HG03571 (cell line): ENCODE measurements around the gene CBX2.

Source experiments
- ATAC-seq: cut with Tn5 transposase; IDR thresholded peaks from one replicate; pipeline ENCODE4 v1.9.1; 2021; ENCODE audit not compliant: unreplicated experiment

The CBX2 gene

GRCh38 chr17:79777894-79778503 lies at the start of gene CBX2:
TSS of gene CBX2 (plus strand) at chr17:79778148. CDS start at chr17:79778236, 88 bp downstream.
- ATAC-seq = no peak

DNA sequence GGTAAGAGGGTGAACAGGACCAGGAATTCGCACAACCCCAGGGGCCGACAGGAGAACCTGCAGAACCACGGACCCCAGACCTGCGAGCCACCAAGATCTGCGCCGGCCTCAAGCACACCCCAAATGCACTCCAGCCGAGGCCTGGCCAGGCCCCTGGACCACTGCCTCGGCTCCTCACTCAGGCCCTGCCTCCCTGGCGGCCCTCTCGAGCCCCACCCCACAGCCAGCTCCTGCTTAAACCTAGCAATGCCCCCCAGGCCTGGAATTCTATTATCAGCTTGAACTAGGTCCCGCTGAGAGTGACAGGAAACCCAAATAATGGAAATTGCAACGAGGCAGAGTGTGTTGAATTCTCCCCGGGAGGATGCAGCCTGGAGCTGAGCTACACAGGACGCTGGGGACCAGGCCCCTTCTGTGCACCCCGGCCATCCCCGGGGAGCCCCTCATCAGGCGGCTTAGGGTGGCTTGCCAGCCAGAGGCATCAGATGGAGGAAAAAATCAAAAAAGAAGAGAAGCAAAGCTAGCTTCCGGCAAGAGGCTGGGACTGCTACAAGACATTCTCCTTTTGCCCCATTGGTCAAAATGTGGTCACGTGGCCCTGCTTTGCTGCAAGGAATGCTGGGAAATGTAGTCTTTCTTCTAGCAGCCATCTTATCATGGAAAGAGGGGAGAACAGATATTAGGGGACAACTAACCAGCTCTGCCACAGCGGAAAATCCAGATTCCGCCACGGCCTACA lies 49.6 kb upstream of the CBX2 start:
- ATAC-seq = no peak

- no peak for ATAC-seq
These were observed 49.0 kb upstream of the CBX2 start for GRCh38 chr17:79728908-79729471.

DNA sequence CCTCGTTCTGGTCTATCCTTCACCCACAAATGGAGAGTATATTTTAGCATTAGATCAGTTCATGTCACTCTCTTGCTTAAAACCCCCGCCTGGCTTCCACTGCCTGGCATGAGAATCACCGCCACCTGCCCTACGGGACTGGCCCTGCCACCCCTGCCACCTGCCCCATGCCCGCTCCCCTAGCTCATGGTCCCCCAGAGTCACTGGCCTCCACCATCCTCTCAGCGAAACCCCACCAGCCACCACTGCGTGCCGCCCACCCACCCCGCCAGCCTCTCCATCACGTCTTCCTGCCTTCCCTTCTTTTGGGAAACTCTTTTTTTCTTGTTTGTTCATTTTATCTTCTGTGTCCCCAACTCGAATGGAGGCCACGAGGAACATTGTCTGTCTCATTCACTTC lies 48.2 kb upstream of the CBX2 start:
- ATAC-seq = no peak

DNA sequence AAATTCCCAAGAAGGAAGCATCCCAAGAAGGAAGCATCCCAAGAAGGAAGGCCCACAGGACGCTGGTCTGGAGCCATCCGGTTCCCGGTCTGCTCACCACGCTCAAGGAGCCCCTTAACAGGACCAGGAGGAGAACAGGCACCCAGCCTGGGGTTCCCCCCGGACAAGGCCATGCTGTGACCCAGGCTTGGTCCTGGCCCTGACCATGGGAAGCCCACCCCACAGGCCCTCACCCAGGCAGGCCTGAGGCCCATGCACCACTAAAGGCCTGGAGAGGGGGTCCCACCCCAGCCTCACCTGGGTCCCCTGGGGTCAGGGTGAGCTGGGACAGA lies 47.5 kb upstream of the CBX2 start:
- no peak for ATAC-seq

DNA sequence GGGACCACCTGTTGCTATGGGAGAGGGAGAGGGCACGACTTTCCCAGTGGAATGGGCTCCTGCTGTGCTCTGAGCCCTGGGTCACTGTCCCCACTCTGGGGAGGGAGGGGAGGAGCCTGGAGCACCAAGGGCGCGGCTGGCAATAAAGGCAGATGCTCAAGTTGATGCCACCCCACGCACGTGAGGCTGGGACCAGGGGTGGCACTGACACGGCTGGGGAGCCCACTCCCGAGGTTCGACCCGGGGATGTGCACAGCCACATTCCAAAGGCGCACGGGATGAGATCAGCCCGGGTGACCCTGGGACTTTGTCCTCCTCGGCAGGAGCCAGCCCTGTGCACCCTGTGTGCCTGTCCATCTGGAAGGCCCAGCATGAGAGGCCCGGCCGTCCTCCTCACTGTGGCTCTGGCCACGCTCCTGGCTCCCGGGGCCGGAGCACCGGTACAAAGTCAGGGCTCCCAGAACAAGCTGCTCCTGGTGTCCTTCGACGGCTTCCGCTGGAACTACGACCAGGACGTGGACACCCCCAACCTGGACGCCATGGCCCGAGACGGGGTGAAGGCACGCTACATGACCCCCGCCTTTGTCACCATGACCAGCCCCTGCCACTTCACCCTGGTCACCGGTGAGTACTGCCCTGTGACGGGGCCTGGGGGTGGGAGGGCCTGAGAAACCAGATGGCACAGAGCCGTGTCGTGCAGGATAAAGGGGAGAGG lies 47.0 kb upstream of the CBX2 start, which contains the start of gene ENPP7:
ENPP7 (plus strand) TSS at position 175 of the 715 bp plus-strand sequence; CDS start at position 372, 197 bp downstream.
- ATAC-seq = no peak

DNA sequence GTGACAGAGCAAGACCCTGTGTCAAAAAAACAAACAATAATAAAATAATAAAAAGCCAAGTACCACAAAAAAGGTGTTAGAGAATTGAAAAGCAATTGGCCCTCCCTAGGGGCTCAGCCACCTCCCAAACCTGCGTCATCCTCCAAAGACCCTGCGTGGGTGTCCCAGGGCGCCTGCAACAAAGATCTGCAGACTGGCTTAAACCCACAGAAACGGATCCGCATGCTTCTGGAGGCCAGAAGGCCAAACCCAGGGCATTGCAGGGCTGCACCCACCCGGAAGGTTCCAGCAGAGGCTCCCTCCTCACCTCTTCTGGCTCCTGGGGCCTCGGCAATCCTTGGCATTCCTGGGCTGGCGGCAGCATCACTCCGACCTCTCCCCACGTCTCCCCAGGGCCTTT lies 45.7 kb upstream of the CBX2 start:
- ATAC-seq = no peak

DNA sequence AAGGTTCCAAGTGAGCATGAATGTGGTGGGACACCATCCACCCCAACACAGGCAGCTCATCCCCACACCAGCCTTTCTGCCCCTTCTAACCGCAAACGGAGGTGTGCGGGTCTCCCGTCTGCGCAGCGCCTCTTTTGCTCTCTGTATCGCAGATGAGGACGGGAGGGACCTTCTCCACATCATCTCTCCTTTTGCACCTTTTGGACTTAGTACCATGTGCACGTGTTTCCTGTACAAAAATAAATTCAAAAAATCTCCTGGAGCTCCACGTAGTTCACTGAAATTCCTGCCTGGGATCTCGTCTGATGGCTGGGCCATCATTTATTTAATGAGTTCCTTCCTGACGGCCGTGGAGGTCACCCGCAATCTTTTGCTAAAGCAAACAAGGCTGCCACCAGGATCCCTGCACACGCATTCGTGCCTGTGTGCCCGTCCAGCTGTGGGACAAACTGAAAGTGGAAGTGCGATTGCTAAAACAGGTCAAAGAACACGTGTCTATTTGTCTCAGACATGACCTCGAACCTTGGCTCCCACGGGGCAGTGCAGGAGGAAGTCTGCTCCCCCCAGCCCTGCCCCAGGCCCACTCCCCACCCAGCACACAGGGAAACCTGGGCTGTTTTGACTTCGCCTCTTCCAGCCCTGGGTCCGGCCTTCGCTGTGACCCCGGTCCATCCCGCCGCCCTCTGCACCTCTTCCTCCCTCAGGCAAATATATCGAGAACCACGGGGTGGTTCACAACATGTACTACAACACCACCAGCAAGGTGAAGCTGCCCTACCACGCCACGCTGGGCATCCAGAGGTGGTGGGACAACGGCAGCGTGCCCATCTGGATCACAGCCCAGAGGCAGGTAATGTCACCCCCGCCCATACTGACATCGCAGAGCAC lies 44.9 kb upstream of the CBX2 start:
- ATAC-seq = no peak

DNA sequence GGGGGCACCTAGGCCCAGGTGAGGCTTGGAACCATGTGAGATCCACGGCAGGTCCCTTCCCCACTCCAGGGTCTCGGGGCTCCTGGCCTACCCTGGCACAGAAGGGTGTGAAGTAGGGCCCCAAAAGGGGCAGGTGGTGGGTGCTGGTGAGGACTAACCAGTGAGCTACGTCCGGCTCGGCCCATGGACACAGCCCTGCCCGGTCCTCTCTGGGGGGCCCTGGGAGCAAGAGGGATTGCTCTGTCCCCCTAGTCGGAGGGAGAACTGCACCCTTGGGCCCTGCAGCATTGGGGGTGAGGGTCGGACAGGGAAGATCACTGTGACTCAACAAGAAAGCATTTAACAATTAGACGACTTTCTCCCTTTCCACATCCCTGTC lies 44.3 kb upstream of the CBX2 start:
- ATAC-seq = no peak

GRCh38 chr17:79735096-79735495 lies 42.9 kb upstream of the CBX2 start:
- ATAC-seq = no peak

GRCh38 chr17:79737046-79737921 lies 40.7 kb upstream of the CBX2 start:
- ATAC-seq = no peak

DNA sequence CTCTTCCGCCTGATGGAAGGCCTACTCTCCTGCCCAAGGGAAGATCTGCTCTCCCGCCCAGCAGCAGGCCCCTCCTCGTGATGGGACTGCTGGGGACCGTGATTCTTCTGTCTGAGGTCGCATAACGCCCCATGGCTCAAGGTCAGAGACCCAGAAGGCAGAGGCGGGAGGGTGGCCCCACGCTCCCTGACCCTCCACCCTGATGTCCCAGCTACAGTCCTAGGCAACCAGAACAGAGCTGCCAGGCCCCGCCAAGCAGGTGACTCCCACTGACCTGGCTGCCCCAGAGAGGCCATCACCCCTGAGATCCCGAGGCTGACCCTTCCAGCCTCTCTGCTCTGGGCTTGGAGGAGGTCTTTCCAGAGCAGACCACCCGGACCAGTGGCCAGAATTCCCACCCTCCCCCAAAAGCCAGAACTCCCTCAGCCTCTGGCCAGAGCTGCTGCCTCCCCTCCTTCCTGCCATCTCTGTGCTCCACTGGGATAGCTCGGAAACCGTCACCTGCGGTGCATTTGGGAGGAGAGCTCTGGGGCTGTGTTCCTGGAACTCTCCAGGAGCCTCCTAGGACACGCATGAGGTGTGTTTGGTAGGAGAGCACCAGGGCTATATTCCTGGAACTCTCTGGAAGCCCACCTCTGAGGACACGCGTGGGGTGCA lies 39.9 kb upstream of the CBX2 start:
- no peak for ATAC-seq

GRCh38 chr17:79738643-79739042 lies 39.3 kb upstream of the CBX2 start:
- ATAC-seq = no peak

DNA sequence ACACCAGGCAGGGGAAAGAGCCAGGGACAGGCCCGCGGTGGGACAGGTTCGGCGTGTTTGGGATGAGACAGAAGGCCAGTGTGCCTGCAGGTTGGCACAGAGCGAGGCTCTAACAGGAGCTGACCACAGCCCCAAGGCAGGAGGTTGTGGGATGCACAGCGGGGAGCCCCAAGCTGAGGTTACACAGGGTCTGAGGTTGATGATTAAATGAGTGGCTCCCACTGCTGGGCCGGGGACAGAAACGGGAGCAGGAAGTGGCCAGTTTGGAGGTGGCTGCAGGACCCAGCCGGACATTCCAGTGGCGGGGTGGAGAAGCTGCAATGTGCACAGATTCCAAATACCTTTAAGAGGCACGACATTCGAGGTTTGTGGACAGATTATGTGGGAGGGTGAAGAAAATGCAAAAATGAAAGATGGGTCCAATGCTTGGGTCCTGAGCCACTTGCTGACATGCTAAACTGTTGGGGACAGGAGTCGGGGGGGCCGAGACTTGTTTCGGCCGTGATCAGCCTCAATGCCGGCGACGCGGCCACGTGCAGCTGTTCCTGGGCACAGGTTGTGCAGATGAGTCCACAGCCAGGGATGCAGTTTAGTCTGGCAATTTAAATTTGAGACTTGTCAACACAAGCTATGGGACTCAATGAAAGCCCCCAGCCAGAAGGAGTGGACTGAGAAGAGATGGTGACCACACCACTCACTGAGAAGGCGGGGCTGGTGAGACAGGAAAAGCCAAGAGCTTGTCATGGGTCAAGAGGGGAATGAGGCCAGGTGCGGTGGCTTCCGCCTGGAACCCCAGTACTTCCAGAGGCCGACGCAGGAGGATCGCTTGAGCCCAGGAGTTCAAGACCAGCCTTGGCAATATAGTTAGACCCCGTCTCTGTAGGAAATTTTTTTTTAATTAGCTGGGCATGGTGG lies 38.5 kb upstream of the CBX2 start:
- no peak for ATAC-seq

DNA sequence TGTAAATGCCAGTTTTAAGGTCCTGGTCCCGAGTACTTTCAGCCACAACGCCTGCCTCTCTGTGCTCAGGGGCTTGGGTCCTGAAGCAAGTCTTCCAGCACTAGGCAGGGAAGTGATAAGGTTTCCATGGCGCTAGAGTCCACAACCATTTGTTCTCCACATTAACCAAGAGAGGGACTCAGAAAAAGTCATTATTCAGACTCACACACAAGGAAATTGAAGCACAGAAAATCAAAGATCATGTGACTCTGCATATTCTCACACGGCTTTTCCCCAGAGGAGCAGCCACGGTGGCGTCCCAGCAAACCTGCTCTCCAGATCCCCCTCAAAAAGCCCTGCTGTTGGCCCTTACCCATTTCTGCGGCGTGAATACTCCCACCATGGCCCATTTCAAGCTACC lies 37.5 kb upstream of the CBX2 start:
- ATAC-seq = no peak

GRCh38 chr17:79741401-79741750 lies 36.6 kb upstream of the CBX2 start:
- no peak for ATAC-seq

- ATAC-seq = no peak
These were observed 36.0 kb upstream of the CBX2 start for GRCh38 chr17:79741751-79742588.

- no peak for ATAC-seq
These were observed 35.4 kb upstream of the CBX2 start for GRCh38 chr17:79742589-79742918.
